ENCODE data around the gene CHD5.
A peak's percentile ranks its signal among the peaks of the same experiment; 100 is the strongest.

The CHD5 gene

DNA sequence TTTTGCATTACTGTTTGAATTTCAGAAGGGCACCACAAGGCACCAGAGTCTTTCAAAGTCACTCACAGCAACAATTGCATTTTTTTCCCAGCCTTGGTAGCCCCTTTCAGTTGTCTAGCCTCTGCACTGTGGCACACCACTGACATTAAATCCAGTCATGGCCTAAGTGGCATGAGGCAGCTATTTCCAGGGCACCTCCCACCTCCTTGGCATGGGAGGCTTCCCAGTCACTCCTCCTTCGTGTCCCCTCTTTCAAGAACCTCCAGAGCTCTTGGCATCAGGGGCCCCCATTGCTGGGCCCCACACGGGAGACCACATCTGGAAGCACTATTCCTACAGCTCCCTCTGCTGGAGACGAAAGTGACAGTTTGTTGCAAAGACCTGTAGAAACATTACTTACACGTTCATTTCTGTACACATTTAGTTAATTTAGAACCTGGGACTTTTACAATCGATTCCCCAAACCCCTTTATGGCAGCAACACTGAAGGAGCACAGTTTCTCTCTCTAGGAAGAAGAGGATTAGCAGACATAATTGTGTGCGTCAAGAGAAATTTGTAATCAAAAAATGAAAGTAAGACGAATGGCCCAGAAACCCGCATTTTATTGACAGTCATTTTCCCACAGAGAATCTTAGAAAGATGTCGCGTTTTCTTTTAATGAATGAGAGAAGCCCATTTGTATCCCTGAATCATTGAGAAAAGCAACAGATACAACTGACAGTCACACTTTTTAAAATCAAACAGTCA, 5.7 kb upstream of the CHD5 start:
- ATAC-seq (replicated peaks): no peak
- no peak for DNase-seq
- Mint-ChIP-seq H3K36me3 (peaks cover 41 to 49% of the 10 kb centered on the region in 2 donors), H3K27ac (peak overlapping the region; percentile 20), H3K9me3 (no peaks in the 10 kb centered on the region), H3K4me1 (peaks cover 30 to 39% of the 10 kb centered on the region in 2 donors), H3K27me3 (peaks cover 10% of the 10 kb centered on the region in 2 donors), H3K4me3 (no peak overlapping the region)

DNA sequence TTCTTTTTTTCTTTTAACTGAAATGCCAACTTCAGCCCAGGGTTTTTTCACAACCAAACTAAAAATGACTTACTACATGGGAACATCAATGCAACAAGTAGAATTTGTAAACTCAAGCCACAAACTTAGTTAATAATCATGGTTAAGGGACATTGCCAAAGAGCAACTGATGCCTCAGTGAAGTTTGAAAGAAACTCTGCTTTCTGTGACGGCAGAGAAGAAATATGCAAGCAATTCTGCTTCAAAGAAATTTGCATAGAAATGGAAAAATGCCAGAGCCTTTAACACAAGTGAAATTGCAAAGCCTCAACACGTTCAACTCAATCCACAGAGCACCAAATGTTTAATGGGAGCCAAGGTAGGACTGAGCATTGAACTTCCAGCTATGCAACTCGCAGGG, 5.0 kb upstream of the CHD5 start:
- no peaks in the 10 kb centered on the region for H3K9me3 Mint-ChIP-seq
- peaks cover 13 to 14% of the 10 kb centered on the region in 2 donors for H3K27me3 Mint-ChIP-seq
- H3K36me3 Mint-ChIP-seq: peaks cover 38 to 47% of the 10 kb centered on the region in 2 donors
- H3K27ac Mint-ChIP-seq: no peak overlapping the region
- H3K4me3 Mint-ChIP-seq: no peak overlapping the region
- peaks cover 31 to 43% of the 10 kb centered on the region in 2 donors for H3K4me1 Mint-ChIP-seq
- DNase-seq (no peak), ATAC-seq (replicated peaks) (no peak)

DNA sequence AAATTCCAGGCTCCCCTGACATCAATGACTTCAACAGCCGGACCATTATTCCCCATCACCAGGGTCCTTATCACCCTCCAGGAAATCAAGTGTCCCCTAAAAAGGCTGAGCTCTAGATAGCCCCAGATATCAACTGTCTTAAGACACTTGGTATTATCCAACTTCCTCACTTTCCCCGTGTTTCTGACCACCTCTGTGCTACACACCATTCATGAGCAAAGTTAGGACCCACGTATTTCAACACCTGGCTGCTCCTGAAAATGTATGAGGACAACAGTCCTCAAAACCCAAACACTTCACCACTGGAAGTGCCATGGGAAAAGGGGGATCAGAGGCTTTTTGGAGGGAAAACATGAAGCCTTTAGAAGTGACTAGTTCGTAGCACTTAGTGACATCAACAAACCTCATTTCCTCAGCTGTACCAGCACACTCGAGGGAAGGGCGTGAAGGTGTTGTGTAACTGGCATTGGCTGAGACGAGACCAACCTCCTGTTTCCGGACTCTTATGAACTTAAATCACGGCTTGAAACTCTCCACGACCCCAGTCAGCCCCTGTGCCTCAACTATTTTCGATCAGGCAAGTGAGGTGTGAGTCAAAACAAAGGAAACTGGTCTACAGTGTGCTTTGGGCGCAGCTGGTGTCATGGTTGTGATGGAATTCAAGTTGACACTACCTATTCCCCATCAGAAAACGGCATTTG, 4.1 kb upstream of the CHD5 start:
- H3K27me3 Mint-ChIP-seq: peaks cover 13 to 14% of the 10 kb centered on the region in 2 donors
- peaks cover 30 to 42% of the 10 kb centered on the region in 2 donors for H3K36me3 Mint-ChIP-seq
- DNase-seq: no peak
- no peaks in the 10 kb centered on the region for H3K9me3 Mint-ChIP-seq
- peak overlapping the region; percentile 25 for H3K27ac Mint-ChIP-seq
- H3K4me3 Mint-ChIP-seq: no peak overlapping the region
- ATAC-seq (replicated peaks): no peak
- peaks cover 29 to 34% of the 10 kb centered on the region in 2 donors for H3K4me1 Mint-ChIP-seq

DNA sequence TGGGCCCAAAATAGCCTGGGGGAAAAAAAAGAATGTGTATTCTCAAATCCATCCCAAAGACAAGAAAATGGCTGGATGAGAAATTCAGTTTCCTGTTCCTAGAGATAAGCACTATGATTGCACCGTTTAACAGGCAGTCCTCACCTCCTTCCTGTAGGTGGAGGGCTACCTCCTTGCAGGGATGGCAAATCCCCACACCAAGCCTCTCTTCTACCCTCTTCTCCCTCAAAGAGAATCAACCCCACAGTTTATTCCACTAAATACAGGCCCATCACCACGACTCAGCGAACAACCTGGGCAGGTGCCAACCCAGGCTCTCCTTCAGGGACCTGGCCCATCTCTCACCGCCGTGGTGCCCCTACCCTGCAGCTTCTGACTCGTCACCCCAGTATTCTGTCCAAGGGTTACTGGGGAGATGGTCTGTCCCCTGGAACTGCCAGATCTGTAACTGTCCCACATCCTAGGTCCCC, 3.4 kb upstream of the CHD5 start:
- peaks cover 28 to 33% of the 10 kb centered on the region in 2 donors for H3K4me1 Mint-ChIP-seq
- H3K27me3 Mint-ChIP-seq: peaks cover 19 to 20% of the 10 kb centered on the region in 2 donors
- H3K4me3 Mint-ChIP-seq: no peak overlapping the region
- no peak overlapping the region for H3K27ac Mint-ChIP-seq
- ATAC-seq (replicated peaks) (peak in 1 of 2 donors; percentile 30), DNase-seq (no peak)
- H3K36me3 Mint-ChIP-seq: peaks cover 23 to 35% of the 10 kb centered on the region in 2 donors
- no peaks in the 10 kb centered on the region for H3K9me3 Mint-ChIP-seq

DNA sequence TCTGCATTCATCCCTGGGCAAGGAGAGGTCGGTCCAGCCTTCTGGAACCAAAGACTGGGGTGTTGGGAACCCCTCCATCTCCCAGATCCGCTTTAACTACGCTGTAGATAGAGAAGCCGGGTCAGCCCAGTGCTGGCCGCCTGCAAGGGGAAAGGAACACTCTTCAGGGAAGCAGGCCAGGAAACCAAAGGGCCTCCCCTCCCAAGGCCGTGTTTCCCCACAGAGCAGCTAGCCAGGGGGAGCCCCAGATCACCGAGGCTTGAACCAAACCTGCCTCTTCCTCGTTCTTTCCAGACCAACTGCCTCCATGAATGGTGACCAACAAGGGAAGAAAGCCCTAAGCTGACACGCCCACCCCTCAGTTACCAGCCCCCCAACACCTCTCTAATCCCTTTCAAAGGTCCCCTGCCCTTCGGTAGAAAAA, 1.2 kb upstream of the CHD5 start:
- peak; percentile 12 to 33 for ATAC-seq (replicated peaks)
- no peaks in the 10 kb centered on the region for H3K9me3 Mint-ChIP-seq
- H3K4me1 Mint-ChIP-seq: peaks cover 26 to 32% of the 10 kb centered on the region in 2 donors
- H3K36me3 Mint-ChIP-seq: peaks cover 15 to 19% of the 10 kb centered on the region in 2 donors
- DNase-seq: no peak
- H3K27ac Mint-ChIP-seq: peak overlapping the region; percentile 9
- H3K27me3 Mint-ChIP-seq: peaks cover 35 to 42% of the 10 kb centered on the region in 2 donors
- H3K4me3 Mint-ChIP-seq: peak overlapping the region; percentile 71 to 76

DNA sequence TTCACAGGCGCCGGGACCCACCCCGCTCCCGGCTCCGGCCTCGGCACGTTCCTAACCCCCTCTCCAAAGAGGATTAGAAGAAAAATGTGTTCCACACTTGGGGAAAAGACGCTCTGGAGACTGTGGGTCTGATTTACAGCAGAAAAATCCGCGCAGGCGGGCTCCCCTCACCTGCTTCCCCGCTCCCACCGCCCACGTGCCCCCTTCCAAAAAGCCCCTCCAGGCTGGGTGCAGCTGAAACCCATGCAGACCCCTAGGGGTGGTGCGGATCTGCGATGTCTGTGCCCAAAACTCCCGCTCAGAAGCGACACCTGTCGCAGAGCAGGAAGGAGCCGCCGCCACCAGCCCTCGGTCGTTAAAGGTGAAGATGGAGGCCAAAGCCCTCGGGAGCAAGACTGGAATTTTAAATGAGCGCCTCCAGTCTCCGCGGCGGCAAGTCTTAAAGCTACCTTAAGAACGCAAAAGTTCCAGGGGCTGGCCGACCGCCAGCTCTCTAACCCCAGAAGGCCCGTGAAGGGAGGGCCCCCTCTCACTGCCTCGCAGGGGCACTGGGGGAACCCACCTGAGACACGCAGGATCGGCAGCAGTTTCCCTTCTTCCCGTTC, 688 bp upstream of the CHD5 start:
- DNase-seq (no peak), ATAC-seq (replicated peaks) (peak; percentile 30 to 36)
- H3K27ac Mint-ChIP-seq: peak overlapping the region; percentile 80
- H3K27me3 Mint-ChIP-seq: peaks cover 35 to 43% of the 10 kb centered on the region in 2 donors
- H3K36me3 Mint-ChIP-seq: peaks cover 11 to 17% of the 10 kb centered on the region in 2 donors
- H3K4me3 Mint-ChIP-seq: peak overlapping the region; percentile 71 to 76
- H3K9me3 Mint-ChIP-seq: no peaks in the 10 kb centered on the region
- peaks cover 24 to 32% of the 10 kb centered on the region in 2 donors for H3K4me1 Mint-ChIP-seq

DNA sequence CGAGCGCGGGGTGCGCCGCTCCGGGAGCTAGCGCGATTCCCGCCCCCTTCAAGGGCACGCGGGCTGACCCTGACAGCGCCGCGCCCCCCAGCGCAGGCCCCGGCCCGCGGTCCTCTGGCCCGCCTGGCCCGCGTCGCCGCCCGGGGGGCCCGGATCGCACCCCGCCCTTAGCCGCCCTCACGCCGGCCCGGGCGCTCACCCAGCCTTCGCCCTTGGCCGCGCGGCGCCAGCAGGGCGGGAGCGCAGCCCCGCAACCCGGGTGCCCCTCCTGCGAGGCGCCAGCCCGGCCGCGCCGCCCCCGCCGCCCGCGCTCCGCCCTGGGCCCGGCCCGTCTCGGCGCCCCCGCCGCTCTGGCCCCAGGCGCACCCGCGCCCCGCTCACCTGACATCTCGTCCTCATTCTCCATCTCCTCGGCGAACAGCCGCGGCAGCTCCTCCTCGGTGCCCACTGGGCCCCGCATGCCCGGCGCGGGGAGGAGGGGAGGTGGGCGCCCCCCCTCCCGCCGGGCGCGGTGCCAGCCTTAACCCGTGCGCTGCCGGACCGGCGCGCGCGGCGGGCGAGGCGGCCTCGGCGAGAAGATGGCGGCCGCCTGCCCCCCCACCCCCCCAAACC, 451 bp downstream of the CHD5 start:
- peaks cover 8% of the 10 kb centered on the region in 2 donors for H3K36me3 Mint-ChIP-seq

DNA sequence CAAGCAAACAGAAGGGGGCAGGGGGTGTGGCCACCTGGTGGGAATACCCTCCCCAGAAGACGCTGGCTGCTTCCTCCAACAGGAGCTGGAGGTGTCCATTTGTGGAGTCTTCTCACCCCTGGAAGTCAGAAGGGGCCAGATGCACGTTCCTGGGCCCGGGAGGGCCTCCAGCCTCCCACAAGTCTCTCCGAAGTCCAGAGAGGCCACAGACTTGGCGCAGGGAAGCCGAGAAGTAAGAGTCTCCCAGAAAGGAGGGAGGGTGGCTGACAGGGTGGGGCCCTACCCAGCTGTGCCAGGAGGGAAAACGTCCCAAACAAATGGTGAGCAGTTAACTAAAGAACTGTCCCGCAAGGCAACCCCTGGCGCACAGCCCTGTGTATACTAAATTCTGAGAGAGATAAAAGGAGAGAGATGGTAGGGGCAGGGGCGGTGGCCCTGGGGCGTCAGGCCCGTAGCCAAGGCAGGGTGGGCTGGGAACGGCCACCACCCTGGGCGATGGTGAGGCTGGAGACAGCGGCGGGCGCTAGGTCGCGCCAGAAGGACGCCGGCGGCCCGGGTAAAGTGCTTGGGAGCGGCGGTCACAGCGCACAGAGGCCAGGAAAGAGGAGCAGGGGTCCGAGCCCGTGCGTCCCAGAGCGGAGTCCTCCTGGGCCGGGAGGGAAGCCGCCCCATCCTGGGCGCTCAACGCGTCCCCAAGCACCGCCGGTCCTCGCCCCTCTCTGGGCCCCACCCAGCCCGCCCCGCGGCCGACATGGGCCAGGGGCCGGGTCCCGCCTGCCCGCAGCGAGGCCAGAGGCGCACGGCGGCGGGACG, 1.2 kb downstream of the CHD5 start:
- H3K9me3 Mint-ChIP-seq: no peaks in the 10 kb centered on the region
- peak overlapping the region; percentile 57 to 69 for H3K4me3 Mint-ChIP-seq
- H3K27ac Mint-ChIP-seq: peak overlapping the region; percentile 27
- peaks cover 20 to 26% of the 10 kb centered on the region in 2 donors for H3K4me1 Mint-ChIP-seq
- peaks cover 3 to 5% of the 10 kb centered on the region in 2 donors for H3K36me3 Mint-ChIP-seq
- no peak for ATAC-seq (replicated peaks)
- no peak for DNase-seq
- H3K27me3 Mint-ChIP-seq: peaks cover 35 to 43% of the 10 kb centered on the region in 2 donors

More for the DNA sequence above, 451 bp downstream of the CHD5 start:
- peaks cover 35 to 43% of the 10 kb centered on the region in 2 donors for H3K27me3 Mint-ChIP-seq
- DNase-seq (no peak), ATAC-seq (replicated peaks) (peak in 1 of 2 donors; percentile 13)
- H3K4me1 Mint-ChIP-seq: peaks cover 22 to 32% of the 10 kb centered on the region in 2 donors
- H3K4me3 Mint-ChIP-seq: no peak overlapping the region
- H3K27ac Mint-ChIP-seq: no peak overlapping the region
- H3K9me3 Mint-ChIP-seq: no peaks in the 10 kb centered on the region

DNA sequence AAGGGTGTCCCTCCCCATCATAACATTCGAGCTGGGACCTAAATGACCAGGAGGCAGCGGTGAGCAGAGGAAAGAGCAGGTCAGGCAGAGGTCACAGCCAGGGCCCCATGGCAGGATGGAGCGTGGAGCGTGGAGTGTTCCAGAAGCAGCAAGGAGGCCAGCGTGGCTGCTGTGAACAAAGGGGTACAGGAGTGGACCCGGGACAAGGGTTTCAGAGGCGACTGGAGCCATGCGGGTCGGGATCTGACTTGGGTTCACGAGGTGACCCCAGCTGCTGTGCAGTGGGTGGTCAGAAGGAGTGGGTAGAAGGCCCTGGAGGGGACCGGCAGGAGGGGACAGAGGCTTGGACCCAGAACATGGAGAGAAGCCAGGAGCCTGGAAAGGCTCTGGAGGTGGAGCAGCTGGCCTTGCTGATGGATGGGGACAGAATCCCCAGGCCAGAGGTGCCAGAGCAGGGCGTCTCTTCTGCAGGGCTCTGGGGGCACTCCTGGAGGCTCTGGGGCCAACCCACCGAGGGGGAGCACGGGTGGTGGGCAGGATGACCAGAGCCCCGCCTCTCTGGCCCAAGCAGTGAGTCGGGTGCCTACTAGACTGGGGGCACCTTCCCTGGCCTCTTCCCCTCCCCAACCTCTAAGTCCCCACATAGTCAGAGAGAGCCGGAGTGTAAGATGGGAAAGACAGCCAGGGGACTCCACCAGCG, 2.3 kb downstream of the CHD5 start:
- no peak overlapping the region for H3K27ac Mint-ChIP-seq
- DNase-seq: no peak
- H3K27me3 Mint-ChIP-seq: peaks cover 35 to 43% of the 10 kb centered on the region in 2 donors
- H3K4me3 Mint-ChIP-seq: no peak overlapping the region
- peaks cover 16 to 26% of the 10 kb centered on the region in 2 donors for H3K4me1 Mint-ChIP-seq
- ATAC-seq (replicated peaks): no peak
- H3K9me3 Mint-ChIP-seq: no peaks in the 10 kb centered on the region
- peaks cover under 1 to 3% of the 10 kb centered on the region in 2 donors for H3K36me3 Mint-ChIP-seq

DNA sequence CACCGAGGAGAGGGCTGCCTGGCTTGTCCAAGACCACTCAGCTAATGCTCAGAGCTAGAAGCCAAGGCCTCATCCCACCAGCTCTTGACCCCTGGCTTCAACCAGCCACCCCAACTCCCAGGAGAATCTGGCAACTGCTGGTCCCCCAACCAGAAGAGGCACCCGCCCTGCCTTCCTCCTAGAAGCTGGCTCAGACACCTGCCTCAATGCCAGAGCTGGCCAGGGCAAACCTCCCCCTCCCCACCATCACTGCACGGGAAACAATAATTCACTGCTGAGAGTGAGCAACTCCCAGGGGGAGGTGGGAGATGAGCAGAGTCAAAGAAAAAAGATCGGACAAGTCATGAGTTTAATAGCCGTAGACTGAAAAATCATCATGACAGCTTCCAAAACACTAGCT, 3.3 kb downstream of the CHD5 start:
- Mint-ChIP-seq H3K4me1 (peaks cover 15 to 25% of the 10 kb centered on the region in 2 donors), H3K27me3 (peaks cover 34 to 45% of the 10 kb centered on the region in 2 donors), H3K27ac (no peak overlapping the region), H3K36me3 (peaks cover 0 to 3% of the 10 kb centered on the region in 2 donors), H3K9me3 (no peaks in the 10 kb centered on the region), H3K4me3 (no peak overlapping the region)
- ATAC-seq (replicated peaks) (no peak), DNase-seq (no peak)

DNA sequence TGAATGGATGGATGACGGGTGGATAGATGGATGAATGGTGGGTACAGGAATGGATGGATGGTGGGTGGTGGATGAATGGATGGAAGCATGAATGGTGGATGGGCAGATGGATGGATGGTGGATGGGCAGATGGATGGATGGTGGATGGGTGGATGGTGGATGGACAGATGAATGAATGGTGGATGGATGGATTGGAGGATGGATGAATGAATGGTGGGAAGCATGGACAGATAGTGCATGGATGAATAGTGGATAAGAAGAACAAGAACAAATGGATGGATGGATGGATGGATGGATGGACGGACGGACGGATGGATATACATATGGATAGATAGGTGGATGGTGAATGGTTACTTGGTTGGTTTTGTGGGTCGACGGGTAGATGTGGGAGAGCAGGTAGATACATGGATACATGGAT, 4.7 kb downstream of the CHD5 start:
- Mint-ChIP-seq H3K27me3 (peaks cover 28 to 39% of the 10 kb centered on the region in 2 donors), H3K4me1 (peaks cover 2 to 12% of the 10 kb centered on the region in 2 donors), H3K9me3 (no peaks in the 10 kb centered on the region), H3K4me3 (no peak overlapping the region), H3K36me3 (peaks cover 0 to 3% of the 10 kb centered on the region in 2 donors), H3K27ac (no peak overlapping the region)
- no peak for DNase-seq
- ATAC-seq (replicated peaks): no peak

DNA sequence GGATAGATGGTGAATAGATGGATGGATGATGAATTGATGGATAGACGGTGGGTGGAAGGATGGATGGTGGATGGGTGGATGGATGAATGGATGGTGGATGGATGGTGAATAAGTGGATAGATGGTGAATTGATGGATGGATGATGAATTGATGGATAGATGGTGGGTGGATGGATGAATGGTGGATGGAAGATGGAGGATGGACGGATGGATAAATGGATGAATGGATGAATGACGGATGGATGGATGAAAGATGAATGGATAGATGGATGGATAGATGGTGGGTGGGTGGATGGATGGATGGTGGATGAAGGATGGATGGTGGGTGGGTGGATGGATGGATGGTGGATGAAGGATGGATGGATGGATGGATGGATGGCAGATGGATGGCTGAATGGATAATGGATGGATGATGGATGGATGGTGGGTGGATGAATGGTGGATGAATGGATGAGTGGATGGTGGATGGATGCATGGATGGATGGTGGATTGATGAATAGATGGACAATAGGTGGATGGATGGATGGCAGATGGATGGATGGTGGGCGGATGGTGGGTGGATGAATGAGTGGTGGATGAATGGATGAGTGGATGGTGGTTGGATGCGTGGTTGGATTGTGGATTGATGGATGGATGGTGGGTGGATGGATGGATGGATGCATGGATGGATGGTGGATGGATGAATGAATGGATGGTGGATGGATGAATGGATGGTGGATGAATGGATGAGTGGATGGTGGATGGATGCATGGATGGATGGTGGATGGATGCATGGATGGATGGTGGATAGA, 5.3 kb downstream of the CHD5 start:
- DNase-seq (no peak), ATAC-seq (replicated peaks) (no peak)
- Mint-ChIP-seq H3K9me3 (no peaks in the 10 kb centered on the region), H3K36me3 (peaks cover 0 to 3% of the 10 kb centered on the region in 2 donors), H3K27ac (no peak overlapping the region), H3K4me1 (peaks cover 2 to 12% of the 10 kb centered on the region in 2 donors), H3K27me3 (peaks cover 28 to 43% of the 10 kb centered on the region in 2 donors), H3K4me3 (no peak overlapping the region)

All from stimulated activated naive B cell treated with anti-CD40 and anti-IgM and Interleukin-4, amounts not matched to agents 10 μg/mL and 1 μg/mL and 100 μg/mL, for 72 hours (primary cell).